Bone marrow (tissue), 2 donors: ENCODE results near the gene CENPX.

Source experiments
- DNase-seq, 2 donors: peaks; one replicate each; lab custom pipeline; 2025; lab: John Stamatoyannopoulos, UW

CENPX gene

GRCh38 chr17:81980707-81981343 lies 41.9 kb downstream of the CENPX start:
- DNase-seq, result no peak

- DNase-seq, result no peak
Measured at GRCh38 chr17:81980122-81980521, 42.6 kb downstream of the CENPX start.

- DNase-seq, result no peak
Measured at GRCh38 chr17:81978524-81979298, 44.0 kb downstream of the CENPX start.

- peak; percentile 48 to 89 for DNase-seq
Measured at GRCh38 chr17:81977211-81977808, 45.4 kb downstream of the CENPX start, which contains the start of gene ASPSCR1. ASPSCR1 (plus strand) TSS chr17:81977629; CDS start chr17:81977647, 18 bp downstream.

- no peak for DNase-seq
Measured at GRCh38 chr17:81976332-81977210, 46.1 kb downstream of the CENPX start.

- DNase-seq, result no peak
Measured at GRCh38 chr17:81973432-81973831, 49.2 kb downstream of the CENPX start.

GRCh38 chr17:81968850-81969812 lies 53.5 kb downstream of the CENPX start:
- no peak for DNase-seq
